CD14-positive monocyte (primary cell): ENCODE results near the gene FAF1. TPM values are rescaled to one million over a fixed set of nuclear protein-coding genes. Genes with fewer than 3 reads are reported as not detected.

Experiments
- DNase-seq, 3 donors: peaks; one replicate each; pipeline ENCODE4 v3.0.0-alpha.2; 2011 to 2022
- H2AFZ ChIP-seq: 2 replicates; pipeline ENCODE4 v1.6.0; 2012; ENCODE audit warnings: mild to moderate bottlenecking, low read depth, low read length, inconsistent platforms; ENCODE audit not compliant: insufficient read depth, poor library complexity, severe bottlenecking
- H3K27ac ChIP-seq, 2 donors: 1 replicate in 1 of 2; 2 replicates in 1 of 2; pipeline ENCODE4 v1.5.1; 2012 to 2013; ENCODE audit warnings: low read length in 2 of 2, control low read depth in 1 of 2, inconsistent platforms in 1 of 2, low read depth in 1 of 2, mild to moderate bottlenecking in 1 of 2
- H3K27me3 ChIP-seq, 2 donors: one replicate each; pipeline versions ENCODE4 v1.6.0 to v1.6.1; 2011 to 2013; ENCODE audit warnings: low read length in 2 of 2; ENCODE audit not compliant: control insufficient read depth in 2 of 2, insufficient read depth in 2 of 2
- H3K36me3 ChIP-seq, 2 donors: replicated peaks in 1 of 2; 1 replicate in 1 of 2; 2 replicates in 1 of 2; pipeline versions ENCODE4 v1.5.1 to v1.6.1; 2012 to 2013; ENCODE audit warnings: low read length in 2 of 2, control low read depth in 1 of 2, inconsistent platforms in 1 of 2, mild to moderate bottlenecking in 1 of 2; ENCODE audit not compliant: insufficient read depth in 2 of 2, control insufficient read depth in 1 of 2
- H3K4me1 ChIP-seq, 2 donors: 1 replicate in 1 of 2; 2 replicates in 1 of 2; pipeline versions ENCODE4 v1.5.1 to v1.6.1; 2012 to 2013; ENCODE audit warnings: low read length in 2 of 2, control low read depth in 1 of 2, inconsistent platforms in 1 of 2, mild to moderate bottlenecking in 1 of 2, moderate library complexity in 1 of 2; ENCODE audit not compliant: insufficient read depth in 2 of 2, control insufficient read depth in 1 of 2
- H3K4me2 ChIP-seq: replicated peaks from 2 replicates; pipeline ENCODE3; 2012; ENCODE audit warnings: low read length, moderate library complexity, mild to moderate bottlenecking; ENCODE audit not compliant: poor library complexity, severe bottlenecking; ENCODE audit errors: extremely low read depth
- H3K4me3 ChIP-seq, 3 experiments: fragments of 200-600 bp in 1 of 3; sonication (generic) in 1 of 3; replicated peaks in 1 of 3; 1 replicate in 2 of 3; 2 replicates in 1 of 3; pipeline ENCODE4 v1.5.1; 2011 to 2013; ENCODE audit warnings: low read length in 3 of 3, mild to moderate bottlenecking in 3 of 3, control low read depth in 2 of 3, low read depth in 2 of 3, inconsistent platforms in 1 of 3, moderate library complexity in 1 of 3
- H3K79me2 ChIP-seq: 2 replicates; pipeline ENCODE4 v1.6.0; 2012; ENCODE audit warnings: mild to moderate bottlenecking, control low read depth, inconsistent platforms, low read length, moderate library complexity; ENCODE audit not compliant: insufficient read depth
- H3K9ac ChIP-seq: 2 replicates; pipeline ENCODE4 v1.6.0; 2017; ENCODE audit warnings: low read length, mild to moderate bottlenecking; ENCODE audit not compliant: insufficient read depth, poor library complexity, severe bottlenecking
- H3K9me3 ChIP-seq, 2 donors: replicated peaks in 1 of 2; 1 replicate in 1 of 2; 2 replicates in 1 of 2; pipeline versions ENCODE4 v1.5.1 to v1.6.1; 2012 to 2013; ENCODE audit warnings: low read length in 2 of 2, control low read depth in 1 of 2; ENCODE audit not compliant: control insufficient read depth in 1 of 2, insufficient read depth in 1 of 2
- H4K20me1 ChIP-seq: 2 replicates; pipeline ENCODE4 v1.6.0; 2012; ENCODE audit warnings: mild to moderate bottlenecking, low read length, control low read depth, moderate library complexity; ENCODE audit not compliant: insufficient read depth
- H3K27ac Mint-ChIP-seq, 7 donors: one replicate each; pipeline ENCODE4 v1.8.0; 2020; ENCODE audit warnings: mild to moderate bottlenecking in 7 of 7, mixed read lengths in 7 of 7, moderate library complexity in 6 of 7, inconsistent platforms in 2 of 7
- H3K27me3 Mint-ChIP-seq, 3 donors: one replicate each; pipeline ENCODE4 v1.8.0; 2021 to 2022; ENCODE audit warnings: low read depth in 3 of 3, mild to moderate bottlenecking in 3 of 3, mixed read lengths in 3 of 3, moderate library complexity in 3 of 3, inconsistent platforms in 1 of 3
- H3K36me3 Mint-ChIP-seq, 2 donors: one replicate each; pipeline ENCODE4 v1.8.0; 2020; ENCODE audit warnings: mixed read lengths in 2 of 2, inconsistent platforms in 1 of 2, mild to moderate bottlenecking in 1 of 2
- H3K4me1 Mint-ChIP-seq: one replicate; pipeline ENCODE4 v1.8.0; 2020; ENCODE audit warnings: mild to moderate bottlenecking, mixed read lengths
- H3K4me3 Mint-ChIP-seq, 2 donors: one replicate each; pipeline ENCODE4 v1.8.0; 2020; ENCODE audit warnings: mild to moderate bottlenecking in 2 of 2, mixed read lengths in 2 of 2, moderate library complexity in 1 of 2
- H3K9me3 Mint-ChIP-seq, 7 donors: one replicate each; pipeline ENCODE4 v1.8.0; 2020 to 2022; ENCODE audit warnings: mixed read lengths in 7 of 7, mild to moderate bottlenecking in 6 of 7, moderate library complexity in 6 of 7, inconsistent platforms in 2 of 7
- WGBS: methylation state at CpG from one replicate; pipeline ENCODE4 v1.1.5; 2013; ENCODE audit warnings: missing lambda C conversion rate; ENCODE audit not compliant: insufficient coverage; 5-methylcytosine and 5-hydroxymethylcytosine counted together
- intact Hi-C, 2 donors: fragments of 100-400 bp; cut with micrococcal nuclease; formaldehyde crosslinking; loops; one replicate each; pipeline versions ENCODE4 v1.15.0 to v1.15.1; 2023
- polyA plus RNA-seq, 3 donors: library from polyadenylated mRNA; depleted of rRNA in 1 of 3; unstranded in 2 of 3; stranded (reverse) in 1 of 3; fragments of 300-500 nt in 2 of 3; fragments of >200 nt in 1 of 3; fragmentation: Illumina TruSeq in 2 of 3; gene quantifications; 1 replicate in 2 of 3; 2 replicates in 1 of 3; pipeline ENCODE4 v1.2.3, GENCODE V29; 2012 to 2021
- TF ChIP-seq, protein P1 (sequence below): fragments of 200-600 bp; IDR thresholded peaks from one replicate; pipeline ENCODE4 v1.8.0; 2022; ENCODE audit warnings: antibody characterized with exemption, mild to moderate bottlenecking

The FAF1 gene
- polyA plus RNA-seq, 3 donors, result 11.4 to 29.6 (median 16.9) TPM

DNA sequence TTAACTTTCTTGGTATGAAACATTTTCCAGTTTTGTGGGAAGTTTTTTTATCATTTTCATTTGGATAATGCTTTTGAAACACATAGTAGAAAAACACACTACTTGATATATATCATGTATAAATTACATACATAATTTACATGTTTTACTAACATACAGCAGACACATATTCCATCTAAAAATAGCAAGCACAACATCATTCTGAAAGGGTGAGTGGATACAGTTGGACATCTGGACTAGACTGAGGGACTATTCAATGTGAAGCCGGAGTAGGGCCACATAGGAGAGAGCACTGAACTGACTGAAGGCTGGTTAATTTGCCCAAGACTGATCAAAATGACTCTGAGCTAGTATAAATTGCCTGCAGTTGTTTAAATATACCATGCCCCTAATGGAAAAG is 21.7 kb upstream of the FAF1 start:
- Histone ChIP-seq H3K9me3 (peaks cover 0 to 9% of the 10 kb centered on the region in 2 donors), H3K27ac (no peak overlapping the region), H3K9ac (no peak overlapping the region), H3K4me2 (no peak overlapping the region), H2AFZ (no peak overlapping the region), H4K20me1 (no peaks in the 10 kb centered on the region), H3K4me3 (no peak overlapping the region), H3K79me2 (no peaks in the 10 kb centered on the region), H3K4me1 (peaks cover 13 to 22% of the 10 kb centered on the region in 2 donors), H3K36me3 (no peaks in the 10 kb centered on the region), H3K27me3 (peaks cover 75 to 92% of the 10 kb centered on the region in 2 donors)
- Mint-ChIP-seq H3K27me3 (peaks cover 64 to 74% (median 67%) of the 10 kb centered on the region in 3 donors), H3K4me1 (peaks cover 12% of the 10 kb centered on the region), H3K36me3 (peaks cover 5 to 12% of the 10 kb centered on the region in 2 donors), H3K4me3 (peak overlapping the region in 1 of 2 donors; percentile 49), H3K27ac (no peak overlapping the region), H3K9me3 (peaks cover 0 to 8% (median 1%) of the 10 kb centered on the region in 7 donors)
- DNase-seq, result no peak
- TF ChIP-seq, protein P1, sequence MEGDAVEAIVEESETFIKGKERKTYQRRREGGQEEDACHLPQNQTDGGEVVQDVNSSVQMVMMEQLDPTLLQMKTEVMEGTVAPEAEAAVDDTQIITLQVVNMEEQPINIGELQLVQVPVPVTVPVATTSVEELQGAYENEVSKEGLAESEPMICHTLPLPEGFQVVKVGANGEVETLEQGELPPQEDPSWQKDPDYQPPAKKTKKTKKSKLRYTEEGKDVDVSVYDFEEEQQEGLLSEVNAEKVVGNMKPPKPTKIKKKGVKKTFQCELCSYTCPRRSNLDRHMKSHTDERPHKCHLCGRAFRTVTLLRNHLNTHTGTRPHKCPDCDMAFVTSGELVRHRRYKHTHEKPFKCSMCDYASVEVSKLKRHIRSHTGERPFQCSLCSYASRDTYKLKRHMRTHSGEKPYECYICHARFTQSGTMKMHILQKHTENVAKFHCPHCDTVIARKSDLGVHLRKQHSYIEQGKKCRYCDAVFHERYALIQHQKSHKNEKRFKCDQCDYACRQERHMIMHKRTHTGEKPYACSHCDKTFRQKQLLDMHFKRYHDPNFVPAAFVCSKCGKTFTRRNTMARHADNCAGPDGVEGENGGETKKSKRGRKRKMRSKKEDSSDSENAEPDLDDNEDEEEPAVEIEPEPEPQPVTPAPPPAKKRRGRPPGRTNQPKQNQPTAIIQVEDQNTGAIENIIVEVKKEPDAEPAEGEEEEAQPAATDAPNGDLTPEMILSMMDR, result no peak
- WGBS, result 100% methylated on average over 1 of the region's 1 CpG
- intact Hi-C loops, result no loop called here

DNA sequence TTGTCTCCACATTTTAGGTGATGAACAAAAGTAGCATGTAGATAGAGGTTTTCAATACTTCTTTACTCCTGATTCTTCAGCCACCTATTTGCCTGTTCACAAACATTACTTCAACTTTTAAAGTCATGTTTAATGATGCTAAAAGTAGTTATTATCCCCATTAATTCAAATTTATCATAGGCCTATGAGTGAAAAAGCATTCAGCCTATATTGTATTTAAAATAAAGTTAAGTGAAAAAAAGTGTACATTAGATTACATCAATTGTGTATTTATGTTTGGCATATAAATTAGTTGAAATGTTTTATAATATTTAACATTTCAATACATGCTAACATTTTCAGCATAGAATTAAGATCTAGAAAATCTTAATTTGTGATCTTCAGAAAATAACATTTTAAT is 20.4 kb upstream of the FAF1 start:
- Histone ChIP-seq H3K9ac (no peak overlapping the region), H3K79me2 (no peaks in the 10 kb centered on the region), H3K36me3 (no peaks in the 10 kb centered on the region), H2AFZ (no peak overlapping the region), H3K4me1 (peaks cover 20 to 29% of the 10 kb centered on the region in 2 donors), H3K4me2 (no peak overlapping the region), H3K4me3 (no peak overlapping the region), H3K9me3 (peaks cover 0 to 9% of the 10 kb centered on the region in 2 donors), H4K20me1 (no peaks in the 10 kb centered on the region), H3K27me3 (peaks cover 76 to 92% of the 10 kb centered on the region in 2 donors), H3K27ac (no peak overlapping the region)
- peaks cover 63 to 75% (median 65%) of the 10 kb centered on the region in 3 donors for H3K27me3 Mint-ChIP-seq
- H3K9me3 Mint-ChIP-seq, result peaks cover 0 to 6% (median 1%) of the 10 kb centered on the region in 7 donors
- DNase-seq, result no peak
- peaks cover 20% of the 10 kb centered on the region for H3K4me1 Mint-ChIP-seq
- peaks cover 6 to 13% of the 10 kb centered on the region in 2 donors for H3K36me3 Mint-ChIP-seq
- no peak overlapping the region for H3K27ac Mint-ChIP-seq
- intact Hi-C loops, result no loop called here
- H3K4me3 Mint-ChIP-seq, result no peak overlapping the region
- TF ChIP-seq, protein P1, result no peak
